Measurements from ENCODE around the gene CHCHD2. TPM values are rescaled to one million over a fixed set of nuclear protein-coding genes. Genes with fewer than 3 reads are reported as not detected.
"Not testable (repeated sequence)": the region's sequence is repeated elsewhere in the genome, so short reads cannot be mapped to it uniquely, and the experiment has no call there.

CHCHD2 gene
- total RNA-seq, 1 donor from 2014 or later: 617 TPM

GRCh38 chr7:56079450-56080185, 26.7 kb downstream of the CHCHD2 start:
- Mint-ChIP-seq H3K4me1 (ENCODE audit: low read depth) (no peaks in the 10 kb centered on the region), H3K27me3 (ENCODE audit: insufficient read depth) (no peaks in the 10 kb centered on the region), H3K9me3 (no peaks in the 10 kb centered on the region), H3K27ac (peak overlapping the region; percentile 23), H3K36me3 (ENCODE audit: low read depth) (peaks cover 20% of the 10 kb centered on the region), H3K4me3 (no peak overlapping the region)
- intact Hi-C loops (cut with micrococcal nuclease): no loop called here
- DNase-seq (ENCODE audit: low spot score): no peak

GRCh38 chr7:56078196-56078595, 28.1 kb downstream of the CHCHD2 start:
- intact Hi-C loops (cut with micrococcal nuclease): no loop called here
- Mint-ChIP-seq H3K4me3 (no peak overlapping the region), H3K27ac (no peak overlapping the region), H3K4me1 (ENCODE audit: low read depth) (peaks cover 5% of the 10 kb centered on the region), H3K27me3 (ENCODE audit: insufficient read depth) (no peaks in the 10 kb centered on the region), H3K9me3 (no peaks in the 10 kb centered on the region), H3K36me3 (ENCODE audit: low read depth) (peaks cover 25% of the 10 kb centered on the region)
- DNase-seq (ENCODE audit: low spot score): no peak

- Mint-ChIP-seq H3K27ac (no peak overlapping the region), H3K4me1 (ENCODE audit: low read depth) (peaks cover 5% of the 10 kb centered on the region), H3K36me3 (ENCODE audit: low read depth) (peaks cover 28% of the 10 kb centered on the region), H3K4me3 (no peak overlapping the region), H3K27me3 (ENCODE audit: insufficient read depth) (no peaks in the 10 kb centered on the region), H3K9me3 (no peaks in the 10 kb centered on the region)
- no peak for DNase-seq (ENCODE audit: low spot score)
- intact Hi-C loops (cut with micrococcal nuclease): no loop called here
Measured at GRCh38 chr7:56077681-56078080, 28.6 kb downstream of the CHCHD2 start.

GRCh38 chr7:56074371-56074791, 31.9 kb downstream of the CHCHD2 start:
- Mint-ChIP-seq H3K36me3 (ENCODE audit: low read depth) (peaks cover 30% of the 10 kb centered on the region), H3K4me1 (ENCODE audit: low read depth) (peaks cover 5% of the 10 kb centered on the region), H3K27ac (peak overlapping the region; percentile 24), H3K9me3 (no peaks in the 10 kb centered on the region), H3K27me3 (ENCODE audit: insufficient read depth) (no peaks in the 10 kb centered on the region), H3K4me3 (no peak overlapping the region)
- DNase-seq (ENCODE audit: low spot score): peak; percentile 59
- intact Hi-C loops (cut with micrococcal nuclease): loop anchor here (1.0 kb wide), 4 partner anchors 10 to 433 kb away; partner anchors contain the start of gene SUMF2

- H3K27me3 Mint-ChIP-seq (ENCODE audit: insufficient read depth); intact Hi-C loops (cut with micrococcal nuclease); DNase-seq (ENCODE audit: low spot score); H3K27ac Mint-ChIP-seq; H3K9me3 Mint-ChIP-seq: not testable (repeated sequence)
- Mint-ChIP-seq H3K4me1 (ENCODE audit: low read depth) (peaks cover 30% of the 10 kb centered on the region), H3K4me3 (peak overlapping the region; percentile 7), H3K36me3 (ENCODE audit: low read depth) (peaks cover 41% of the 10 kb centered on the region)
Measured at GRCh38 chr7:56066376-56066775, 39.9 kb downstream of the CHCHD2 start.

GRCh38 chr7:56063882-56064625, 42.2 kb downstream of the CHCHD2 start, which contains the start of gene SUMF2:
Gene SUMF2 (plus strand): TSS chr7:56064286. CDS start chr7:56064312, 26 bp downstream.
- peaks cover 51% of the 10 kb centered on the region for H3K36me3 Mint-ChIP-seq (ENCODE audit: low read depth)
- intact Hi-C loops (cut with micrococcal nuclease): loop anchor here (1.0 to 2.0 kb wide), 5 partner anchors 10 to 1305 kb away; partner anchors contain the start of genes CCT6A, CHCHD2, PSPH and SEC61G
- H3K27me3 Mint-ChIP-seq (ENCODE audit: insufficient read depth): no peaks in the 10 kb centered on the region

GRCh38 chr7:56063500-56063881, 42.8 kb downstream of the CHCHD2 start:
- DNase-seq (ENCODE audit: low spot score): no peak
- intact Hi-C loops (cut with micrococcal nuclease): no loop called here
- Mint-ChIP-seq H3K27me3 (ENCODE audit: insufficient read depth) (no peaks in the 10 kb centered on the region), H3K27ac (peak overlapping the region; percentile 87), H3K4me1 (ENCODE audit: low read depth) (peaks cover 46% of the 10 kb centered on the region), H3K36me3 (ENCODE audit: low read depth) (peaks cover 50% of the 10 kb centered on the region), H3K4me3 (peak overlapping the region; percentile 94), H3K9me3 (no peaks in the 10 kb centered on the region)

More at GRCh38 chr7:56063882-56064625, 42.2 kb downstream of the CHCHD2 start, which contains the start of gene SUMF2:
- peak; percentile 88 for DNase-seq (ENCODE audit: low spot score)
- H3K4me3 Mint-ChIP-seq: peak within 1 kb of the TSS; percentile 94
- no peaks in the 10 kb centered on the region for H3K9me3 Mint-ChIP-seq
- peaks cover 46% of the 10 kb centered on the region for H3K4me1 Mint-ChIP-seq (ENCODE audit: low read depth)
- peak within 1 kb of the TSS; percentile 87 for H3K27ac Mint-ChIP-seq

GRCh38 chr7:56062382-56062781, 43.9 kb downstream of the CHCHD2 start:
- Mint-ChIP-seq H3K27ac (peak overlapping the region; percentile 40), H3K27me3 (ENCODE audit: insufficient read depth) (no peaks in the 10 kb centered on the region), H3K36me3 (ENCODE audit: low read depth) (peaks cover 60% of the 10 kb centered on the region), H3K4me1 (ENCODE audit: low read depth) (peaks cover 52% of the 10 kb centered on the region), H3K4me3 (peak overlapping the region; percentile 50), H3K9me3 (no peaks in the 10 kb centered on the region)
- no peak for DNase-seq (ENCODE audit: low spot score)
- intact Hi-C loops (cut with micrococcal nuclease): no loop called here

GRCh38 chr7:56053993-56054392, 52.3 kb downstream of the CHCHD2 start:
- Mint-ChIP-seq H3K27me3 (ENCODE audit: insufficient read depth) (no peaks in the 10 kb centered on the region), H3K4me1 (ENCODE audit: low read depth) (peaks cover 51% of the 10 kb centered on the region), H3K9me3 (no peaks in the 10 kb centered on the region), H3K36me3 (ENCODE audit: low read depth) (peaks cover 49% of the 10 kb centered on the region), H3K4me3 (peak overlapping the region; percentile 59), H3K27ac (peak overlapping the region; percentile 23)
- DNase-seq (ENCODE audit: low spot score): no peak
- intact Hi-C loops (cut with micrococcal nuclease): loop anchor here (5.0 kb wide), 3 partner anchors 153 to 522 kb away; partner anchors contain the start of gene VOPP1

GRCh38 chr7:56053379-56053778, 52.9 kb downstream of the CHCHD2 start:
- peak overlapping the region; percentile 97 for H3K4me3 Mint-ChIP-seq
- no peaks in the 10 kb centered on the region for H3K9me3 Mint-ChIP-seq
- H3K27me3 Mint-ChIP-seq (ENCODE audit: insufficient read depth): no peaks in the 10 kb centered on the region
- intact Hi-C loops (cut with micrococcal nuclease): loop anchor here (5.0 kb wide), 3 partner anchors 154 to 521 kb away; partner anchors contain the start of gene VOPP1
- no peak for DNase-seq (ENCODE audit: low spot score)
- no peak overlapping the region for H3K27ac Mint-ChIP-seq
- peaks cover 44% of the 10 kb centered on the region for H3K36me3 Mint-ChIP-seq (ENCODE audit: low read depth)
- H3K4me1 Mint-ChIP-seq (ENCODE audit: low read depth): peaks cover 51% of the 10 kb centered on the region

All from activated T-helper 1 cell treated with anti-CD3 and anti-CD28 coated beads, Interleukin-12 subunit alpha, Interleukin-12 subunit beta, Interleukin-2, Interleukin-4 antibody, amounts not matched to agents 30 ng/mL and 10 ng/mL and 1 ng/mL, durations not matched to agents 14 hours and 24 hours and 36 hours (primary cell).